ENCODE data around the gene STIP1.
"Not testable (repeated sequence)": the region's sequence is repeated elsewhere in the genome, so short reads cannot be mapped to it uniquely, and the experiment has no call there.

Gene STIP1

GRCh38 chr11:64240435-64241240 is 54.7 kb downstream of the STIP1 start, which contains the start of gene FKBP2:
Gene FKBP2, plus strand, starts transcription at chr11:64241095. Its CDS starts 1,293 bp downstream, at chr11:64242388.
- DNase-seq: peak; percentile 97 to 98

- peak in 1 of 2 donors; percentile 100 for DNase-seq
These were observed 55.2 kb downstream of the STIP1 start for GRCh38 chr11:64241241-64241490.

- peak in 1 of 2 donors; percentile 100 for DNase-seq
These were observed 55.8 kb downstream of the STIP1 start for GRCh38 chr11:64241491-64242374.

GRCh38 chr11:64243236-64243854 is 57.4 kb downstream of the STIP1 start:
- DNase-seq: no peak

GRCh38 chr11:64244107-64244506 is 58.1 kb downstream of the STIP1 start:
- DNase-seq: no peak

GRCh38 chr11:64244966-64245365 is 59.0 kb downstream of the STIP1 start:
- DNase-seq: no peak

GRCh38 chr11:64245401-64245796 is 59.4 kb downstream of the STIP1 start:
- peak in 1 of 2 donors; percentile 34 for DNase-seq

- peak; percentile 83 to 85 for DNase-seq
These were observed 60.0 kb downstream of the STIP1 start for GRCh38 chr11:64245797-64246620.

- DNase-seq: not testable (repeated sequence)
These were observed 60.6 kb downstream of the STIP1 start for GRCh38 chr11:64246621-64246870.

- peak; percentile 88 to 89 for DNase-seq
These were observed 61.1 kb downstream of the STIP1 start, which contains the start of gene PPP1R14B for GRCh38 chr11:64246871-64247728. Gene PPP1R14B, minus strand, starts transcription at chr11:64246943. Its CDS starts 270 bp downstream, at chr11:64246673.

- no peak for DNase-seq
These were observed 62.0 kb downstream of the STIP1 start for GRCh38 chr11:64247729-64248531.

GRCh38 chr11:64248578-64248977 is 62.6 kb downstream of the STIP1 start:
- DNase-seq: no peak

- no peak for DNase-seq
These were observed 63.1 kb downstream of the STIP1 start for GRCh38 chr11:64249038-64249437.

GRCh38 chr11:64249563-64250414 is 63.8 kb downstream of the STIP1 start:
- no peak for DNase-seq

GRCh38 chr11:64250415-64251015 is 64.5 kb downstream of the STIP1 start:
- DNase-seq: no peak

GRCh38 chr11:64251016-64251752 is 65.2 kb downstream of the STIP1 start, which contains the start of gene PLCB3:
Gene PLCB3, plus strand, starts transcription at chr11:64251530. Its CDS starts 120 bp downstream, at chr11:64251650.
- peak; percentile 70 to 75 for DNase-seq

GRCh38 chr11:64251753-64252002 is 65.7 kb downstream of the STIP1 start:
- DNase-seq: no peak

- peak in 1 of 2 donors; percentile 52 for DNase-seq
These were observed 66.3 kb downstream of the STIP1 start for GRCh38 chr11:64252003-64252872.

Data from stimulated activated CD4-positive, alpha-beta T cell treated with anti-CD3 and anti-CD28 coated beads, Interleukin-2, amount 100 ng/mL, for 24 hours (primary cell).